ENCODE measurements around the gene SPAG9.

The SPAG9 gene

GRCh38 chr17:51029568-51030463 is 90.9 kb downstream of the SPAG9 start:
- no peak for TF ChIP-seq CTCF (IDR thresholded peaks at IDR 0.05; ENCODE audit: control insufficient read depth, insufficient read depth, low read depth, low read length, missing control alignments)
- no peak for DNase-seq (ENCODE audit: low read depth)
- H3K4me3 ChIP-seq (ENCODE audit: control insufficient read depth, low read depth, low read length), result no peak overlapping the region

GRCh38 chr17:51029142-51029541 is 91.5 kb downstream of the SPAG9 start:
- DNase-seq (ENCODE audit: low read depth), result no peak
- H3K4me3 ChIP-seq (ENCODE audit: control insufficient read depth, low read depth, low read length), result no peak overlapping the region

GRCh38 chr17:51028176-51028863 is 92.3 kb downstream of the SPAG9 start:
- DNase-seq (ENCODE audit: low read depth), result no peak
- no peak overlapping the region for H3K4me3 ChIP-seq (ENCODE audit: control insufficient read depth, low read depth, low read length)
- no peak for TF ChIP-seq CTCF (IDR thresholded peaks at IDR 0.05; ENCODE audit: control insufficient read depth, insufficient read depth, low read depth, low read length, missing control alignments)

More at GRCh38 chr17:51029142-51029541, 91.5 kb downstream of the SPAG9 start:
- TF ChIP-seq CTCF (IDR thresholded peaks at IDR 0.05; ENCODE audit: control insufficient read depth, insufficient read depth, low read depth, low read length, missing control alignments), result no peak

- no peak for TF ChIP-seq CTCF (IDR thresholded peaks at IDR 0.05; ENCODE audit: control insufficient read depth, insufficient read depth, low read depth, low read length, missing control alignments)
- H3K4me3 ChIP-seq (ENCODE audit: control insufficient read depth, low read depth, low read length), result no peak overlapping the region
- no peak for DNase-seq (ENCODE audit: low read depth)
Measured at GRCh38 chr17:51018541-51018940, 102.1 kb downstream of the SPAG9 start.

- no peak for DNase-seq (ENCODE audit: low read depth)
- TF ChIP-seq CTCF (IDR thresholded peaks at IDR 0.05; ENCODE audit: control insufficient read depth, insufficient read depth, low read depth, low read length, missing control alignments), result no peak
- no peak overlapping the region for H3K4me3 ChIP-seq (ENCODE audit: control insufficient read depth, low read depth, low read length)
Measured at GRCh38 chr17:51017270-51017669, 103.4 kb downstream of the SPAG9 start.

- DNase-seq (ENCODE audit: low read depth), result no peak
- no peak for TF ChIP-seq CTCF (IDR thresholded peaks at IDR 0.05; ENCODE audit: control insufficient read depth, insufficient read depth, low read depth, low read length, missing control alignments)
- H3K4me3 ChIP-seq (ENCODE audit: control insufficient read depth, low read depth, low read length), result no peak overlapping the region
Measured at GRCh38 chr17:51016099-51016498, 104.6 kb downstream of the SPAG9 start.
